Smooth muscle cell (in vitro differentiated cells): ENCODE results near the gene FBXL7. TPM values are rescaled to one million over a fixed set of nuclear protein-coding genes. Genes with fewer than 3 reads are reported as not detected.

Experiments
- DNase-seq: peaks from one replicate; lab custom pipeline; 2025; ENCODE audit not compliant: unreplicated experiment; lab: John Stamatoyannopoulos, UW
- H2AFZ ChIP-seq: fragments of 200-600 bp; sonication (generic); 2 replicates; pipeline ENCODE4 v1.6.0; 2016; ENCODE audit warnings: antibody characterized with exemption, low read depth, mild to moderate bottlenecking
- H3F3A ChIP-seq: fragments of 200-600 bp; sonication (generic); 2 replicates; pipeline ENCODE4 v1.6.0; 2017; ENCODE audit warnings: antibody characterized with exemption, low read depth
- H3K27ac ChIP-seq: fragments of 200-600 bp; sonication (generic); 2 replicates; pipeline ENCODE4 v1.5.1; 2016; ENCODE audit warnings: low read depth, mild to moderate bottlenecking
- H3K27me3 ChIP-seq: fragments of 200-600 bp; sonication (generic); 2 replicates; pipeline ENCODE4 v1.6.1; 2016; ENCODE audit warnings: low read depth, mild to moderate bottlenecking
- H3K36me3 ChIP-seq: fragments of 200-600 bp; sonication (generic); 2 replicates; pipeline ENCODE4 v1.5.1; 2016; ENCODE audit warnings: low read depth
- H3K4me1 ChIP-seq: fragments of 200-600 bp; sonication (generic); 2 replicates; pipeline ENCODE4 v1.5.1; 2016; ENCODE audit warnings: low read depth
- H3K4me2 ChIP-seq: fragments of 200-600 bp; sonication (generic); 2 replicates; pipeline ENCODE4 v1.6.0; 2016; ENCODE audit warnings: mild to moderate bottlenecking
- H3K4me3 ChIP-seq: fragments of 200-600 bp; sonication (generic); 2 replicates; pipeline ENCODE4 v1.5.1; 2016; ENCODE audit warnings: mild to moderate bottlenecking
- H3K79me2 ChIP-seq: fragments of 200-600 bp; sonication (generic); 2 replicates; pipeline ENCODE4 v1.6.0; 2016; ENCODE audit warnings: low read depth, mild to moderate bottlenecking
- H3K9ac ChIP-seq: fragments of 200-600 bp; sonication (generic); 2 replicates; pipeline ENCODE4 v1.6.0; 2016; ENCODE audit warnings: low read depth
- H3K9me3 ChIP-seq: fragments of 200-600 bp; sonication (generic); replicated peaks from 2 replicates; pipeline ENCODE4 v1.5.1; 2016; ENCODE audit warnings: low read depth
- H4K20me1 ChIP-seq: fragments of 200-600 bp; sonication (generic); 2 replicates; pipeline ENCODE4 v1.6.0; 2016; ENCODE audit warnings: low read depth
- WGBS: methylation state at CpG from one replicate; pipeline ENCODE4 v1.1.7; 2016; ENCODE audit warnings: low lambda C conversion rate; 5-methylcytosine and 5-hydroxymethylcytosine counted together
- polyA plus RNA-seq: library from polyadenylated mRNA; unstranded; fragments of >200 nt; fragmentation: Nextera tagmentation; extraction: Ambion mirVana; gene quantifications from 2 replicates; pipeline ENCODE4 v1.2.1, GENCODE V29; 2016
- total RNA-seq: library from RNA; depleted of rRNA; stranded (reverse); fragments of >200 nt; gene quantifications from 2 replicates; pipeline ENCODE4 v1.2.3, GENCODE V29; 2014
- TF ChIP-seq, protein P1 (sequence below): fragments of 200-600 bp; sonication (generic); IDR thresholded peaks from 2 replicates; pipeline ENCODE4 v1.5.1; 2017; ENCODE audit warnings: borderline replicate concordance, mild to moderate bottlenecking, antibody characterized with exemption; ENCODE audit not compliant: insufficient read depth, poor library complexity, severe bottlenecking

The FBXL7 gene
- total and polyA plus RNA-seq, 2 experiments from 2014 or later = 20.2 to 21.0 TPM

DNA sequence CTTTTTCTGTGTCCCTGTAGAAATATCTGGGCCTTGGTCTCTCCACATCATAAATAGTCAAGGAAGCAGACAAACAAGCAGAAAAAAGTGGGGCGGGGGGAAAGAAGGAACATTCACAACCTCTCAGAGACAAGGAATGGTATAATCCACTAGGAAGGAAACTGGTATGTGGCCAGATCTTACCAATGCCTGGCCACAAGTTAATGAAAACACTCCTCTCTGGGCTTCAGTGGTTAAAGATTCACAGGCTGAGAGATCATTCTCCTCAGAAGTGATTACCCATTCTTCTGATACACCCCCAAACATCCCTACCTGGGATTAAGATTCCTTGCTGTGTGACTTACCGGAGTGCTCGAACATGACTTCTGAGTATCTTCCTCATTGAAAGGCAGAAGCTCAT, 389.0 kb downstream of the FBXL7 start:
- no peaks in the 10 kb centered on the region for H3K36me3 ChIP-seq
- no peaks in the 10 kb centered on the region for H3K9me3 ChIP-seq
- H3K27ac ChIP-seq = no peak overlapping the region
- WGBS = 80% methylated on average over 3 of the region's 3 CpGs
- no peaks in the 10 kb centered on the region for H3K4me1 ChIP-seq
- no peak overlapping the region for H3K9ac ChIP-seq
- H4K20me1 ChIP-seq = peaks cover 74% of the 10 kb centered on the region
- no peaks in the 10 kb centered on the region for H3F3A ChIP-seq
- no peak overlapping the region for H2AFZ ChIP-seq
- H3K27me3 ChIP-seq = no peaks in the 10 kb centered on the region
- H3K4me3 ChIP-seq = no peak overlapping the region
- H3K4me2 ChIP-seq = no peak overlapping the region
- TF ChIP-seq, protein P1, sequence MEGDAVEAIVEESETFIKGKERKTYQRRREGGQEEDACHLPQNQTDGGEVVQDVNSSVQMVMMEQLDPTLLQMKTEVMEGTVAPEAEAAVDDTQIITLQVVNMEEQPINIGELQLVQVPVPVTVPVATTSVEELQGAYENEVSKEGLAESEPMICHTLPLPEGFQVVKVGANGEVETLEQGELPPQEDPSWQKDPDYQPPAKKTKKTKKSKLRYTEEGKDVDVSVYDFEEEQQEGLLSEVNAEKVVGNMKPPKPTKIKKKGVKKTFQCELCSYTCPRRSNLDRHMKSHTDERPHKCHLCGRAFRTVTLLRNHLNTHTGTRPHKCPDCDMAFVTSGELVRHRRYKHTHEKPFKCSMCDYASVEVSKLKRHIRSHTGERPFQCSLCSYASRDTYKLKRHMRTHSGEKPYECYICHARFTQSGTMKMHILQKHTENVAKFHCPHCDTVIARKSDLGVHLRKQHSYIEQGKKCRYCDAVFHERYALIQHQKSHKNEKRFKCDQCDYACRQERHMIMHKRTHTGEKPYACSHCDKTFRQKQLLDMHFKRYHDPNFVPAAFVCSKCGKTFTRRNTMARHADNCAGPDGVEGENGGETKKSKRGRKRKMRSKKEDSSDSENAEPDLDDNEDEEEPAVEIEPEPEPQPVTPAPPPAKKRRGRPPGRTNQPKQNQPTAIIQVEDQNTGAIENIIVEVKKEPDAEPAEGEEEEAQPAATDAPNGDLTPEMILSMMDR = no peak
- DNase-seq = no peak
- peaks cover 4% of the 10 kb centered on the region for H3K79me2 ChIP-seq

DNA sequence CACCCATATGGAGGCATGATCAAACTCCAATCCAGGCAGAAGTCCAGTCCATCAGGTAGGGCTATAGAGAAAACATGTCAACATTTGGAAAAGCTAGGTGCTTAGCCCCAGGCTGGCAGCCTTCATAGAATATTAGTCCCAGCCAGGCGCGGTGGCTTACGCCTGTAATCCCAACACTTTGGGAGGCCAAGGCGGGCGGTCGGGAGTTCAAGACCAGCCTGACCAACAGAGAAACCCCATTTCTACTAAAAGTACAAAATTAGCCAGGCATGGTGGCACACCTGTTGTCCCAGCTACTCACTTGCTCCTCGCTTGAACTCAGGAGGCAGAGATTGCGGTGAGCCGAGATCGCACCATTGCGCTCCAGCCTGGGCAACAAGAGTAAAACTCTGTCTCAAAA, 393.9 kb downstream of the FBXL7 start:
- no peaks in the 10 kb centered on the region for H3K27me3 ChIP-seq
- H3K9me3 ChIP-seq = no peaks in the 10 kb centered on the region
- no peak overlapping the region for H3K4me2 ChIP-seq
- H3K4me3 ChIP-seq = no peak overlapping the region
- H3K4me1 ChIP-seq = no peaks in the 10 kb centered on the region
- H3K27ac ChIP-seq = no peak overlapping the region
- TF ChIP-seq, protein P1 = no peak
- H3K36me3 ChIP-seq = no peaks in the 10 kb centered on the region
- WGBS = 99% methylated on average over 11 of the region's 11 CpGs
- no peak overlapping the region for H3K9ac ChIP-seq
- DNase-seq = no peak
- H3K79me2 ChIP-seq = no peaks in the 10 kb centered on the region
- no peak overlapping the region for H2AFZ ChIP-seq
- H3F3A ChIP-seq = no peaks in the 10 kb centered on the region
- peaks cover 34% of the 10 kb centered on the region for H4K20me1 ChIP-seq

- H3K27ac ChIP-seq = no peak overlapping the region
- H3K4me3 ChIP-seq = no peak overlapping the region
- H3K36me3 ChIP-seq = no peaks in the 10 kb centered on the region
- H3K9ac ChIP-seq = no peak overlapping the region
- no peaks in the 10 kb centered on the region for H3K79me2 ChIP-seq
- H3F3A ChIP-seq = no peaks in the 10 kb centered on the region
- 91% methylated on average over 3 of the region's 3 CpGs for WGBS
- no peaks in the 10 kb centered on the region for H3K27me3 ChIP-seq
- no peak overlapping the region for H3K4me2 ChIP-seq
- TF ChIP-seq, protein P1 = no peak
- no peak for DNase-seq
- H2AFZ ChIP-seq = no peak overlapping the region
- H3K9me3 ChIP-seq = no peaks in the 10 kb centered on the region
- no peaks in the 10 kb centered on the region for H3K4me1 ChIP-seq
- H4K20me1 ChIP-seq = peaks cover 18% of the 10 kb centered on the region
These were observed 397.7 kb downstream of the FBXL7 start for GRCh38 chr5:15897656-15898055.

- no peaks in the 10 kb centered on the region for H3K79me2 ChIP-seq
- H3K36me3 ChIP-seq = no peaks in the 10 kb centered on the region
- no peak overlapping the region for H3K27ac ChIP-seq
- no peak overlapping the region for H3K4me3 ChIP-seq
- no peaks in the 10 kb centered on the region for H3K4me1 ChIP-seq
- H3K27me3 ChIP-seq = no peaks in the 10 kb centered on the region
- WGBS = 95% methylated on average over 6 of the region's 6 CpGs
- no peak overlapping the region for H2AFZ ChIP-seq
- TF ChIP-seq, protein P1 = no peak
- no peaks in the 10 kb centered on the region for H3K9me3 ChIP-seq
- H4K20me1 ChIP-seq = peaks cover 15% of the 10 kb centered on the region
- DNase-seq = no peak
- H3F3A ChIP-seq = no peaks in the 10 kb centered on the region
- H3K4me2 ChIP-seq = no peak overlapping the region
- no peak overlapping the region for H3K9ac ChIP-seq
These were observed 398.7 kb downstream of the FBXL7 start for GRCh38 chr5:15898641-15899040.
